ENCODE results near the gene PCDHGB4. TPM values are rescaled to one million over a fixed set of nuclear protein-coding genes. Genes with fewer than 3 reads are reported as not detected.

PCDHGB4 gene
- total and polyA plus RNA-seq, 2 of the 4 experiments (the other 2 are of a cell fraction), result 10.0 to 17.6 TPM

- H3K9me3 ChIP-seq (ENCODE audit: control insufficient read depth, insufficient read depth, low read length), result peaks cover 29% of the 10 kb centered on the region
- H3K9me1 ChIP-seq (ENCODE audit: insufficient read depth, low read length), result no peaks in the 10 kb centered on the region
- DNase-seq (no peak), ATAC-seq (ENCODE audit: low read depth) (no peak)
- H3K9ac ChIP-seq (ENCODE audit: low read depth, low read length), result no peak overlapping the region
- CTCF ChIA-PET, result no interaction called here
- 33% methylated on average over 7 of the region's 20 CpGs; no CpG with 5 or more reads in 1 of the 2 experiments for WGBS, 2 experiments (ENCODE audit: extremely low coverage in 2 of 2, insufficient read length in 1 of 2)
- no peak overlapping the region for H3K23ac ChIP-seq (ENCODE audit: low read depth, low read length)
- H2AFZ ChIP-seq (replicated peaks; ENCODE audit: low read length, poor library complexity), result no peak overlapping the region
- H3K4me2 ChIP-seq (ENCODE audit: low read depth, low read length), result no peak overlapping the region
- no peak overlapping the region for H3K18ac ChIP-seq (ENCODE audit: low read depth, low read length)
- H2BK5ac ChIP-seq (ENCODE audit: low read depth, low read length, poor library complexity, severe bottlenecking), result no peak overlapping the region
- no peak overlapping the region for H3K56ac ChIP-seq (ENCODE audit: extremely low read depth, insufficient read depth, low read length)
- POLR2A ChIA-PET (ENCODE audit: unreplicated experiment), result no interaction called here
- TF ChIP-seq CTCF (conservative IDR thresholded peaks at IDR 0.05; ENCODE audit: low read depth, low read length) (no peak), CEBPB (IDR thresholded peaks at IDR 0.05; ENCODE audit: low read depth, low read length) (no peak), RCOR1 (IDR thresholded peaks at IDR 0.05; ENCODE audit: insufficient replicate concordance, low read length) (no peak), RFX5 (IDR thresholded peaks at IDR 0.05; ENCODE audit: low read depth, low read length) (no peak), RAD21 (IDR thresholded peaks at IDR 0.05; ENCODE audit: low read length) (no peak), BHLHE40 (IDR thresholded peaks at IDR 0.05; ENCODE audit: low read depth, low read length) (no peak), MXI1 (IDR thresholded peaks at IDR 0.05; ENCODE audit: borderline replicate concordance, low read depth, low read length) (no peak), CHD1 (IDR thresholded peaks at IDR 0.05; ENCODE audit: low read depth, low read length) (no peak), MAFK (IDR thresholded peaks at IDR 0.05; ENCODE audit: low read depth, low read length) (no peak), SMC3 (IDR thresholded peaks at IDR 0.05; ENCODE audit: low read depth, low read length) (no peak), FOS (IDR thresholded peaks at IDR 0.05; ENCODE audit: low read depth, low read length) (no peak), USF2 (IDR thresholded peaks at IDR 0.05; ENCODE audit: low read depth, low read length) (no peak), MAZ (IDR thresholded peaks at IDR 0.05; ENCODE audit: borderline replicate concordance, low read depth, low read length) (no peak), POLR2A (IDR thresholded peaks at IDR 0.05; ENCODE audit: low read depth, low read length) (no peak), NFE2L2 (IDR thresholded peaks at IDR 0.05; ENCODE audit: low read depth, low read length) (no peak), ELK1 (IDR thresholded peaks at IDR 0.05; ENCODE audit: borderline replicate concordance, low read depth, low read length) (no peak)
- H2AK5ac ChIP-seq (ENCODE audit: low read depth, low read length), result no peak overlapping the region
- no peaks in the 10 kb centered on the region for H3K27me3 ChIP-seq (ENCODE audit: control insufficient read depth, insufficient read depth, low read length)
- no peak overlapping the region for H4K8ac ChIP-seq (ENCODE audit: low read depth in 2 of 2, low read length in 2 of 2)
- H3K4ac ChIP-seq (ENCODE audit: low read depth, low read length), result no peak overlapping the region
- H3K4me1 ChIP-seq (ENCODE audit: control insufficient read depth, insufficient read depth, low read length), result no peaks in the 10 kb centered on the region
- no peak overlapping the region for H4K91ac ChIP-seq (ENCODE audit: insufficient read depth, low read depth, low read length)
- 0 out of 2 replicates have a peak, but pooled peaks cover 2% of the 10 kb centered on the region for H3K36me3 ChIP-seq (ENCODE audit: control insufficient read depth, insufficient read depth, low read length)
- H4K20me1 ChIP-seq (ENCODE audit: insufficient read depth, low read length), result no peaks in the 10 kb centered on the region
- no peak overlapping the region for H2BK120ac ChIP-seq (ENCODE audit: low read depth, low read length)
- H3K27ac ChIP-seq (ENCODE audit: insufficient read depth, low read length), result no peak overlapping the region
- H3K4me3 ChIP-seq (ENCODE audit: insufficient read depth, low read depth, low read length), result no peak overlapping the region
- H2AK9ac ChIP-seq (replicated peaks; ENCODE audit: low read depth, low read length, poor library complexity), result no peak overlapping the region
- no peak overlapping the region for H4K5ac ChIP-seq (ENCODE audit: low read depth, low read length)
- H2BK15ac ChIP-seq (ENCODE audit: low read depth, low read length), result no peak overlapping the region
- no peak overlapping the region for H3K14ac ChIP-seq (replicated peaks; ENCODE audit: low read depth, low read length)
- no peak overlapping the region for H2BK20ac ChIP-seq (ENCODE audit: low read depth, low read length)
- intact Hi-C loops (cut with micrococcal nuclease), result no loop called here
- H3K79me1 ChIP-seq (ENCODE audit: low read depth in 1 of 2, low read length in 2 of 2), result no peaks in the 10 kb centered on the region
- in situ Hi-C loops (cut with MboI; ENCODE audit: low sequenced_read_pairs), result no loop called here
- BruUV-seq (replicated peaks), result no TSS peak
- dilution Hi-C loops (cut with HindIII; ENCODE audit: low sequenced_read_pairs, unreplicated experiment), result no loop called here
These were observed 42.2 kb upstream of the PCDHGB4 start for GRCh38 chr5:141345327-141345726.
